HG03565 (cell line): ENCODE measurements around the gene NIPBL.
"Not testable (repeated sequence)": the region's sequence is repeated elsewhere in the genome, so short reads cannot be mapped to it uniquely, and the experiment has no call there.

Experiments used
- ATAC-seq: cut with Tn5 transposase; IDR thresholded peaks from one replicate; pipeline ENCODE4 v1.9.1; 2021; ENCODE audit warnings: mild to moderate bottlenecking, moderate library complexity; ENCODE audit not compliant: unreplicated experiment

NIPBL gene

GRCh38 chr5:37082977-37083376, 206.4 kb downstream of the NIPBL start:
- not testable (repeated sequence) for ATAC-seq

- not testable (repeated sequence) for ATAC-seq
Observed at GRCh38 chr5:37086026-37086425, 209.5 kb downstream of the NIPBL start.

- no peak for ATAC-seq
Observed at GRCh38 chr5:37086466-37087173, 210.1 kb downstream of the NIPBL start.

DNA sequence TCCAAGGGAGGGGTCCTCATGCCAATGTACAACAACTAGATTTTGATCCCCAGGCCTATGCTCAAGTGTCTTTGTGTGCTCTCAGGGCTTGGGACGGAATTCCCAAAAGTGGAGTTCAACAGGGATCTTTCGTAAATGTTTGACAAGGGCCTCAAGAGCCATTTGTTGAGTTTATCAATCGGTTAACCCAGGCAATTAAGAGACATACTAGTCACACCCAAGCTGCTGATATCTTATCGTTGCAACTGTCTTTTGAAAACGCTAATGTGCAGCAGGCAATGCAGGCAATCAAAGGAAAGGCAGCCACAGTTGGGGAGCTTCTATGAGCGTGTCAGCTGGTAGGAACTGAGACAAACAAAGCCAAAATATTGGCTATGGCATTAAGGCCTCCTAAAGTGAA, 211.4 kb downstream of the NIPBL start:
- ATAC-seq: no peak

- ATAC-seq: no peak
Observed at GRCh38 chr5:37090123-37090726, 213.7 kb downstream of the NIPBL start.

- no peak for ATAC-seq
Observed at GRCh38 chr5:37090781-37091180, 214.2 kb downstream of the NIPBL start.

- ATAC-seq: not testable (repeated sequence)
Observed at GRCh38 chr5:37093795-37094194, 217.2 kb downstream of the NIPBL start.

DNA sequence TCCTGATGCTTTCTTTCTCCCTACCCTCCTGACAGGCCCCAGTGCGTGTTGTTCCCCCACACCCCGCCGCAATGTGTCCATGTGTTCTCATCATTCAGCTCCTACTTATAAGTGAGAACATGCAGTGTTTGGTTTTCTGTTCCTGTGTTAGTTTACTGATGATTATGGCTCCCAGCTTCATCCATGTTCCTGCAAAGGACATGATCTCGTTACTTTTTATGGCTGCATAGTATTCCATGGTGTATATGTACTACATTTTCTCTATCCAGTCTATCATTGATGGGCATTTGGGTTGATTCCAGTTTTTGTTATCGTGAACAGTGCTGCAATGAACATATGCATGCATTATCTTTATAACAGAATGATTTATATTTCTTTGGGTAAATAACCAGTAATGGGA, 222.7 kb downstream of the NIPBL start:
- ATAC-seq: not testable (repeated sequence)

GRCh38 chr5:37103302-37103701, 226.7 kb downstream of the NIPBL start:
- ATAC-seq: no peak

- ATAC-seq: no peak
Observed at GRCh38 chr5:37109338-37109737, 232.8 kb downstream of the NIPBL start.

DNA sequence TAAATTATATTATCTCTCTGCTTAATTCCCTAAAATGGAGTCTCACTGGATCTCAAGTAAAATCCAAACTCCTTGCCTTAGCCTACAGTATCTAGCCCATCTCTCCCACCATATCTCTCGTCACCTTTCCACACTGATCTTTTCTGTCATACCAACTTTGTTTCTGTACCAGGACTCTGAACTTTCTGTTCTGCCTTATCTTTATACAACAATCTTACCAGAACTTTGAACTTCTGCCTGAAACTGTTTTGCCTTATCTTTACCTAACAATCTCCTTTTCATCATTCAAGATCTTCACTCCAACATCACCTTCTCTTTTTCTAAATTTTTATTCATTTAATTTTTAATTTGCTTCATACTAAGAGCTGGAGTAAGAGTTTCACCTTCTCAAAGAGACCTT, 233.6 kb downstream of the NIPBL start:
- no peak for ATAC-seq

DNA sequence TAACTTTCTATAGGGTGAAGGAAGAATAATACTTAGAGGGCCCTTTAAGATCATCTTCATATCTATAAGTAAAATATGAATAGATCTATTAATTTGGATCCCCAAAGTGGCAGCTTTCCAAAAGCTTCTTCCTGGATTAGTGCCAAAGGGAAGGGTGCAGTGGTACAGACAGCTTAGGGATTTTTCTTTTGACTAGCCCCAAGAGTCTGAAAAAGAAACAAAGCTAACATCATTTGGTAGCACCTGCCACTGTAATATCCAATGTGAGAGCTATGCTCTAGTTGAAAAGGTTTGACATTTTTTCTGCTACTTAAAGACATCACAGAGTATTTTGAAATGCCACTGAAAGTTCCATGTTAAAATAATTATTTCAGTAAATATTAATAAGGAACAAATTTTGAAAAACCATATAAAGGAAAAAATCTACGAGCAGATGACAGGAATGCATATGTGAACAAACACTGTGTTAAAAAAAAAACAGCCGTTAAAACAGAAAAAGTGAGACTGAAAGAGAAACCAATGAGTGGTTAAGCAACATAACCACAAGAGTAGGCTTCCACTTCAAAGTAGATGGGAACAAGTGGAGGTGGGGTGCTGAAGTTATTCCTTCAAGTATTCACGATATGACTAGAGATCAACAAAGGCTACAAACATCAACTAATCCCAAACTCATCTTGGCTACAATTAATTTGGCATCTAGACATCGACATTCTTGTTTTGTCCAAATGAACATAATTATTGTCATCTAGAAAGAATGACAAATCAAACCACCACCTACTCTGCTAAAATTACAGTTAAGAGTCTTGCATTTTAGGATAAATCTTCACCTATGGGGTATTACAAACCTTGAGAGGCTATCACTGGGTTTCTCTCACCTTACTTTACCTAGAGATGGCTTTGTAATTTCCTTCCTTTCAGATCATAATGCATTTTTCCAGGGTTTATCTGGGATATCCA, 235.1 kb downstream of the NIPBL start:
- peak; percentile 93 for ATAC-seq

DNA sequence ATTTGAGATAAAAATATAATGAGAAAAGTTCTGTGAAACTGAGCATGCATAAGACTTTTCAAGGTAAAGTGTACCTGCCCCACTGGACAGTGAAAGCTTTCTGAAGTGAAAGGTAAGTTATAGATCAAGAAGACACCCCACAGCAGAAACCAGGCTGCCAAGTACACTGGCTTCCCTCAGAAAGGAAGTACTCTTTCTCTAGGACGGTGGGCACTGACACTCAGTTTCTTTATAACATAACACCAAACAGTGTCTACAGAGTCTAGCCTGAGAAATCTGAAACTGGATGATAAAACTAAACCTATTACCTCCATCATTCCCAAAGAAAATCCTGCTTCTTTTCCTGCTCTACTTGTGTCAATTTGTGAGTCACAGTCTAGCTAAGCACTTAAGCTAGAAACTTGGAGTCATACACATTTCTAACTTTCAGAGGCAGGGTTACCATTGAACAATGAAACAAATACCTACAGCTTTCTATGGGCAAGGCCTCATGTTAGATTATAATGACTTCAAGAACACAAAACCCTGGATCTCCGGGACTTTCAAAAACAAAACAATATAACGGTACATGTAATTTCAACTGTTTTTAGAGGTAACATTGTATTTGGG, 235.9 kb downstream of the NIPBL start:
- no peak for ATAC-seq
